ENCODE measurements around the gene KLK5.
"Not testable (repeated sequence)": the region's sequence is repeated elsewhere in the genome, so short reads cannot be mapped to it uniquely, and the experiment has no call there.

The KLK5 gene

GRCh38 chr19:50897612-50898011 lies 55.2 kb downstream of the KLK5 start:
- no peaks in the 10 kb centered on the region for H3K27me3 ChIP-seq (ENCODE audit: control insufficient read depth, insufficient read depth, low read length)
- no peak overlapping the region for H3K4me3 ChIP-seq (ENCODE audit: low read length)
- no peak overlapping the region for H3K4me2 ChIP-seq (ENCODE audit: low read length)
- H3K9ac ChIP-seq (ENCODE audit: low read depth, low read length) = no peak overlapping the region
- no peaks in the 10 kb centered on the region for H3K9me3 ChIP-seq (replicated peaks; ENCODE audit: low read length)
- no peaks in the 10 kb centered on the region for H3K4me1 ChIP-seq (ENCODE audit: control insufficient read depth, insufficient read depth, low read length)
- no peaks in the 10 kb centered on the region for H3K36me3 ChIP-seq (ENCODE audit: insufficient read depth, low read length)

GRCh38 chr19:50897191-50897607 lies 55.6 kb downstream of the KLK5 start:
- Histone ChIP-seq H3K4me3 (ENCODE audit: low read length) (no peak overlapping the region), H3K27me3 (ENCODE audit: control insufficient read depth, insufficient read depth, low read length) (no peaks in the 10 kb centered on the region), H3K9ac (ENCODE audit: low read depth, low read length) (no peak overlapping the region), H3K36me3 (ENCODE audit: insufficient read depth, low read length) (no peaks in the 10 kb centered on the region), H3K4me1 (ENCODE audit: control insufficient read depth, insufficient read depth, low read length) (no peaks in the 10 kb centered on the region), H3K9me3 (replicated peaks; ENCODE audit: low read length) (no peaks in the 10 kb centered on the region), H3K4me2 (ENCODE audit: low read length) (no peak overlapping the region)

DNA sequence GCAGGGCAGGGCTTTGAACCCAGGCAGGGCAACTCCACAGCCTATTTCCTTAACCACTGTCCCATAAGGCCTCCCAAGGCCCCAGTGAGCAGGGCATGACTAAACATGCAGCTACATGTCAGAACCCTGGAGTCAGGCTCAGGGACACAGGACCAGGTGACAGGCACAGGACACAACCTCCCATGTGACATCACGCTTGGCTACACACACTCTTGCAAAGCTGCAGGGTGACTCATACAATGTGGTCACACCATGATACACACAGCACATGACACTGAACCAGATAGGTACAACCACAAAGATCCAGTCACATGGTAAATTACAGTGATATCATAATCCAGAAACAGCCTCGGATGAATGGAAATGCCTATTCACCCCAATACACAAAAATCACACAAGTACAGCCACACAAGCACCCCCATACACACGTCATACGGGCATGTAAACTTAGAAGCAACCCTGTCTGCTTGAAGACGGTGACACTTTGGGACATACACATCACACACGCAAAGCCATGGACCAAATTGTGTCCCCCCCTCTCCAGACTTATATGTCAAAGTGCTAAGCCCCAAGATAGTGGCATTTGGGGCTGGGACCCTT lies 56.1 kb downstream of the KLK5 start:
- Histone ChIP-seq H3K4me3 (ENCODE audit: low read length) (no peak overlapping the region), H3K27me3 (ENCODE audit: control insufficient read depth, insufficient read depth, low read length) (no peaks in the 10 kb centered on the region), H3K9ac (ENCODE audit: low read depth, low read length) (no peak overlapping the region)

DNA sequence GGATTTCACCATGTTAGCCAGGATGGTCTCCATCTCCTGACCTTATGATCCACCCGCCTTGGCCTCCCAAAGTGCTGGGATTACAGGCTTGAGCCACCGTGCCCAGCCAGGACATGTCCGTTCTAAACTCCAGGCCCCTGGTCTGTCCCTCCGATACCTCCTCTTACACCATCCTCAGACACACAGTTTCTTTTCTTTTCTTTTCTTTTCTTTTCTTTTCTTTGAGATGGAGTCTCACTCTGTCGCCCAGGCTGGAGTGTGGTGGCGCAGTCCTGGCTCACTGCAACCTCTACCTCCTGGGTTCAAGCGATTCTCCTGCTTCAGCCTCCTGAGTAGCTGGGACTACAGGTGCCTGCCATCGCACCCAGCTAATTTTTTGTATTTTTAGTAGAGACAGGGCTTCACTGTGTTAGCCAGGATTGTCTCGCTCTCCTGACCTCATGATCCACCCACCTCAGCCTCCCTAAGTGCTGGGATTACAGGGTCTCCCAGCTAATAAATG lies 56.7 kb downstream of the KLK5 start:
- not testable (repeated sequence) for H3K4me1 ChIP-seq (ENCODE audit: control insufficient read depth, insufficient read depth, low read length); H3K36me3 ChIP-seq (ENCODE audit: insufficient read depth, low read length); H3K4me2 ChIP-seq (ENCODE audit: low read length); H3K4me3 ChIP-seq (ENCODE audit: low read length); H3K27me3 ChIP-seq (ENCODE audit: control insufficient read depth, insufficient read depth, low read length); H3K9ac ChIP-seq (ENCODE audit: low read depth, low read length); H3K9me3 ChIP-seq (replicated peaks; ENCODE audit: low read length)

More for the DNA sequence above, 56.1 kb downstream of the KLK5 start:
- no peaks in the 10 kb centered on the region for H3K36me3 ChIP-seq (ENCODE audit: insufficient read depth, low read length)
- H3K9me3 ChIP-seq (replicated peaks; ENCODE audit: low read length) = no peaks in the 10 kb centered on the region
- no peaks in the 10 kb centered on the region for H3K4me1 ChIP-seq (ENCODE audit: control insufficient read depth, insufficient read depth, low read length)
- H3K4me2 ChIP-seq (ENCODE audit: low read length) = no peak overlapping the region

- Histone ChIP-seq H3K36me3 (ENCODE audit: insufficient read depth, low read length) (no peaks in the 10 kb centered on the region), H3K9ac (ENCODE audit: low read depth, low read length) (no peak overlapping the region), H3K4me3 (ENCODE audit: low read length) (no peak overlapping the region), H3K4me2 (ENCODE audit: low read length) (no peak overlapping the region), H3K9me3 (replicated peaks; ENCODE audit: low read length) (no peaks in the 10 kb centered on the region), H3K4me1 (ENCODE audit: control insufficient read depth, insufficient read depth, low read length) (no peaks in the 10 kb centered on the region), H3K27me3 (ENCODE audit: control insufficient read depth, insufficient read depth, low read length) (no peaks in the 10 kb centered on the region)
These were observed 58.1 kb downstream of the KLK5 start for GRCh38 chr19:50894478-50895356.

Data from skeletal muscle satellite cell (primary cell).